HL-60 (cell line): ENCODE results near the gene GABBR1.
A peak's percentile ranks its signal among the peaks of the same experiment; 100 is the strongest.

Experiments
- DNase-seq, 2 experiments: peaks; one replicate each; pipeline ENCODE4 v3.0.0-alpha.2; 2010 to 2020; ENCODE audit warnings: low read depth in 1 of 2, low spot score in 1 of 2
- H3K27ac ChIP-seq: fragments of 250-450 bp; sonication (Bioruptor Pico); replicated peaks from 2 replicates; pipeline ENCODE4 v1.5.1; 2020; ENCODE audit warnings: mild to moderate bottlenecking, moderate library complexity
- H3K27me3 ChIP-seq: fragments of 250-450 bp; sonication (Bioruptor Pico); 2 replicates; pipeline ENCODE4 v1.5.1; 2021; ENCODE audit warnings: mild to moderate bottlenecking, moderate library complexity; ENCODE audit not compliant: insufficient read depth, poor library complexity, severe bottlenecking
- H3K4me3 ChIP-seq: replicated peaks from 2 replicates; pipeline ENCODE4 v1.5.1; 2011; ENCODE audit warnings: mild to moderate bottlenecking, control low read depth, low read length; ENCODE audit not compliant: insufficient read depth
- GABPA ChIP-seq: IDR thresholded peaks from 2 replicates; pipeline ENCODE4 v1.6.1; 2012; ENCODE audit warnings: low read depth
- POLR2AphosphoS5 ChIP-seq: IDR thresholded peaks from 2 replicates; pipeline ENCODE4 v1.6.1; 2012; ENCODE audit warnings: low read depth
- SPI1 ChIP-seq: IDR thresholded peaks from 2 replicates; pipeline ENCODE4 v1.6.1; 2012; ENCODE audit warnings: low read depth, mild to moderate bottlenecking, borderline replicate concordance
- TF ChIP-seq, protein P1 (sequence below): IDR thresholded peaks from 2 replicates; pipeline ENCODE4 v1.6.1; 2012; ENCODE audit warnings: low read depth; ENCODE audit not compliant: insufficient replicate concordance
- TF ChIP-seq, protein P2 (sequence below): IDR thresholded peaks from one replicate; pipeline ENCODE4 v1.5.1; 2011; ENCODE audit warnings: low read length, control low read depth, inconsistent platforms; ENCODE audit not compliant: insufficient read depth

GABBR1 gene

GRCh38 chr6:29547573-29547972, 85.4 kb downstream of the GABBR1 start:
- Histone ChIP-seq H3K4me3 (no peak overlapping the region), H3K27ac (no peak overlapping the region), H3K27me3 (peaks cover under 1% of the 10 kb centered on the region)
- TF ChIP-seq GABPA (no peak), SPI1 (no peak), POLR2AphosphoS5 (no peak)
- TF ChIP-seq, protein P1, sequence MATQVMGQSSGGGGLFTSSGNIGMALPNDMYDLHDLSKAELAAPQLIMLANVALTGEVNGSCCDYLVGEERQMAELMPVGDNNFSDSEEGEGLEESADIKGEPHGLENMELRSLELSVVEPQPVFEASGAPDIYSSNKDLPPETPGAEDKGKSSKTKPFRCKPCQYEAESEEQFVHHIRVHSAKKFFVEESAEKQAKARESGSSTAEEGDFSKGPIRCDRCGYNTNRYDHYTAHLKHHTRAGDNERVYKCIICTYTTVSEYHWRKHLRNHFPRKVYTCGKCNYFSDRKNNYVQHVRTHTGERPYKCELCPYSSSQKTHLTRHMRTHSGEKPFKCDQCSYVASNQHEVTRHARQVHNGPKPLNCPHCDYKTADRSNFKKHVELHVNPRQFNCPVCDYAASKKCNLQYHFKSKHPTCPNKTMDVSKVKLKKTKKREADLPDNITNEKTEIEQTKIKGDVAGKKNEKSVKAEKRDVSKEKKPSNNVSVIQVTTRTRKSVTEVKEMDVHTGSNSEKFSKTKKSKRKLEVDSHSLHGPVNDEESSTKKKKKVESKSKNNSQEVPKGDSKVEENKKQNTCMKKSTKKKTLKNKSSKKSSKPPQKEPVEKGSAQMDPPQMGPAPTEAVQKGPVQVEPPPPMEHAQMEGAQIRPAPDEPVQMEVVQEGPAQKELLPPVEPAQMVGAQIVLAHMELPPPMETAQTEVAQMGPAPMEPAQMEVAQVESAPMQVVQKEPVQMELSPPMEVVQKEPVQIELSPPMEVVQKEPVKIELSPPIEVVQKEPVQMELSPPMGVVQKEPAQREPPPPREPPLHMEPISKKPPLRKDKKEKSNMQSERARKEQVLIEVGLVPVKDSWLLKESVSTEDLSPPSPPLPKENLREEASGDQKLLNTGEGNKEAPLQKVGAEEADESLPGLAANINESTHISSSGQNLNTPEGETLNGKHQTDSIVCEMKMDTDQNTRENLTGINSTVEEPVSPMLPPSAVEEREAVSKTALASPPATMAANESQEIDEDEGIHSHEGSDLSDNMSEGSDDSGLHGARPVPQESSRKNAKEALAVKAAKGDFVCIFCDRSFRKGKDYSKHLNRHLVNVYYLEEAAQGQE, result no peak
- TF ChIP-seq, protein P2, sequence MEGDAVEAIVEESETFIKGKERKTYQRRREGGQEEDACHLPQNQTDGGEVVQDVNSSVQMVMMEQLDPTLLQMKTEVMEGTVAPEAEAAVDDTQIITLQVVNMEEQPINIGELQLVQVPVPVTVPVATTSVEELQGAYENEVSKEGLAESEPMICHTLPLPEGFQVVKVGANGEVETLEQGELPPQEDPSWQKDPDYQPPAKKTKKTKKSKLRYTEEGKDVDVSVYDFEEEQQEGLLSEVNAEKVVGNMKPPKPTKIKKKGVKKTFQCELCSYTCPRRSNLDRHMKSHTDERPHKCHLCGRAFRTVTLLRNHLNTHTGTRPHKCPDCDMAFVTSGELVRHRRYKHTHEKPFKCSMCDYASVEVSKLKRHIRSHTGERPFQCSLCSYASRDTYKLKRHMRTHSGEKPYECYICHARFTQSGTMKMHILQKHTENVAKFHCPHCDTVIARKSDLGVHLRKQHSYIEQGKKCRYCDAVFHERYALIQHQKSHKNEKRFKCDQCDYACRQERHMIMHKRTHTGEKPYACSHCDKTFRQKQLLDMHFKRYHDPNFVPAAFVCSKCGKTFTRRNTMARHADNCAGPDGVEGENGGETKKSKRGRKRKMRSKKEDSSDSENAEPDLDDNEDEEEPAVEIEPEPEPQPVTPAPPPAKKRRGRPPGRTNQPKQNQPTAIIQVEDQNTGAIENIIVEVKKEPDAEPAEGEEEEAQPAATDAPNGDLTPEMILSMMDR, result no peak
- no peak for DNase-seq

- no peak overlapping the region for H3K27ac ChIP-seq
- no peak overlapping the region for H3K4me3 ChIP-seq
- DNase-seq, result no peak
- no peaks in the 10 kb centered on the region for H3K27me3 ChIP-seq
- TF ChIP-seq, protein P2, result no peak
- TF ChIP-seq, protein P1, result peak; percentile 84
- TF ChIP-seq POLR2AphosphoS5, result no peak
Measured at GRCh38 chr6:29537714-29538403, 95.1 kb downstream of the GABBR1 start.

DNA sequence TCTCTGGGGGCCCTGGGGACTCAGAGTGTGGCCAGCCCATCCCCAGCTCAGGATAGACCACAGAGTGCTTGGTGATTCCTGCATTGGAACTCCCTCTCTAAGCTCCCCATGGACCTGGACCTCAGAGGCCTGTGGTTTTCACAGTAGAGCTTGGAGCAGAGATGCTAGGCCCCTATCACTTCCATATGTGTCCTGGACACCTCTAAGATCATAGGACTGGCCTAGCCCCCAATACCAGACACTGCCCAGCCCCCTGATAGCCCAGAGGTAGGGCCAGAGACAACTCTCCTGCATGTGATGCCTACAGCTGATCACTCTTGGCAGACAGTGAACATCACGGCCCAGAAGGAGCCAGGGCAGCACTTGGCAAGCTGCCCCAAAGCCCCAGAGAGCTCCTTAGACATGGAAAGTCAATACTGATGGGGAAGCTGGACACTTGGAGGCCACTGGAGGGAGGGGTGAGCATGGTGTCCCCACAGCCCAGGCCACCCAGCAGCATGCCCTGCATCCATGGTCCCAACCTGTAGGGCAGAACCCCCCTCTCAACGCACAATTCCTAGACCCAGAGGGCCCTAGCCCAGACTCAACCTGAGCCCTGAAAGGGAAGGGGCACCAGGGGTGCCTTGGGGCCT, 100.5 kb downstream of the GABBR1 start:
- no peak for DNase-seq
- TF ChIP-seq POLR2AphosphoS5 (no peak), SPI1 (no peak), GABPA (no peak)
- TF ChIP-seq, protein P2, result no peak
- TF ChIP-seq, protein P1, result no peak
- Histone ChIP-seq H3K27ac (no peak overlapping the region), H3K27me3 (no peaks in the 10 kb centered on the region), H3K4me3 (no peak overlapping the region)
